ENCODE measurements around the gene SGTA. TPM values are rescaled to one million over a fixed set of nuclear protein-coding genes. Genes with fewer than 3 reads are reported as not detected.

Gene SGTA
- total RNA-seq, 2 experiments from 2014 or later: 46.6 to 46.9 TPM

GRCh38 chr19:2736550-2737190, 46.4 kb downstream of the SGTA start:
- CTCF ChIA-PET: interaction anchor here (0.6 kb wide), 1 partner anchor 75 kb away, joined by 3 read pairs; no protein-coding TSS in a partner anchor

GRCh38 chr19:2735374-2735773, 47.7 kb downstream of the SGTA start:
- H3K4me1 Mint-ChIP-seq: peaks cover 15% of the 10 kb centered on the region

More at GRCh38 chr19:2736550-2737190, 46.4 kb downstream of the SGTA start:
- H3K27ac Mint-ChIP-seq: no peak overlapping the region
- POLR2A ChIA-PET: no interaction called here
- peaks cover 25% of the 10 kb centered on the region for H3K36me3 Mint-ChIP-seq (ENCODE audit: low read depth)
- no peak for DNase-seq
- no peak overlapping the region for H3K4me3 Mint-ChIP-seq
- H3K27me3 Mint-ChIP-seq: no peaks in the 10 kb centered on the region
- peaks cover 16% of the 10 kb centered on the region for H3K4me1 Mint-ChIP-seq
- H3K9me3 Mint-ChIP-seq: no peaks in the 10 kb centered on the region

GRCh38 chr19:2734589-2735288, 48.3 kb downstream of the SGTA start:
- Mint-ChIP-seq H3K27me3 (no peaks in the 10 kb centered on the region), H3K9me3 (no peaks in the 10 kb centered on the region), H3K4me1 (peaks cover 10% of the 10 kb centered on the region), H3K36me3 (ENCODE audit: low read depth) (peaks cover 25% of the 10 kb centered on the region), H3K27ac (no peak overlapping the region), H3K4me3 (no peak overlapping the region)
- POLR2A ChIA-PET: no interaction called here
- CTCF ChIA-PET: no interaction called here
- DNase-seq: no peak

More at GRCh38 chr19:2735374-2735773, 47.7 kb downstream of the SGTA start:
- CTCF ChIA-PET: no interaction called here
- Mint-ChIP-seq H3K27me3 (no peaks in the 10 kb centered on the region), H3K4me3 (no peak overlapping the region), H3K36me3 (ENCODE audit: low read depth) (peaks cover 25% of the 10 kb centered on the region), H3K27ac (no peak overlapping the region), H3K9me3 (no peaks in the 10 kb centered on the region)
- POLR2A ChIA-PET: no interaction called here
- no peak for DNase-seq

- Mint-ChIP-seq H3K27me3 (no peaks in the 10 kb centered on the region), H3K36me3 (ENCODE audit: low read depth) (peaks cover 25% of the 10 kb centered on the region), H3K4me3 (no peak overlapping the region), H3K27ac (no peak overlapping the region), H3K9me3 (no peaks in the 10 kb centered on the region), H3K4me1 (peaks cover 7% of the 10 kb centered on the region)
- CTCF ChIA-PET: interaction anchor here (0.6 kb wide), 1 partner anchor 47 kb away, joined by 3 read pairs; no protein-coding TSS in a partner anchor
- DNase-seq: no peak
- POLR2A ChIA-PET: no interaction called here
These were observed 49.0 kb downstream of the SGTA start for GRCh38 chr19:2733930-2734588.

- H3K27ac Mint-ChIP-seq: no peak overlapping the region
- H3K4me1 Mint-ChIP-seq: no peaks in the 10 kb centered on the region
- H3K9me3 Mint-ChIP-seq: no peaks in the 10 kb centered on the region
- H3K36me3 Mint-ChIP-seq (ENCODE audit: low read depth): peaks cover 23% of the 10 kb centered on the region
- POLR2A ChIA-PET: no interaction called here
- H3K27me3 Mint-ChIP-seq: no peaks in the 10 kb centered on the region
- no peak overlapping the region for H3K4me3 Mint-ChIP-seq
- CTCF ChIA-PET: no interaction called here
- no peak for DNase-seq
These were observed 50.2 kb downstream of the SGTA start for GRCh38 chr19:2732883-2733282.

GRCh38 chr19:2732157-2732725, 50.8 kb downstream of the SGTA start:
- Mint-ChIP-seq H3K27ac (no peak overlapping the region), H3K9me3 (no peaks in the 10 kb centered on the region), H3K4me1 (no peaks in the 10 kb centered on the region), H3K36me3 (ENCODE audit: low read depth) (peaks cover 21% of the 10 kb centered on the region), H3K27me3 (no peaks in the 10 kb centered on the region), H3K4me3 (no peak overlapping the region)
- POLR2A ChIA-PET: no interaction called here
- CTCF ChIA-PET: no interaction called here
- DNase-seq: no peak

GRCh38 chr19:2731181-2731995, 51.7 kb downstream of the SGTA start:
- no peak for DNase-seq
- H3K27me3 Mint-ChIP-seq: peaks cover 2% of the 10 kb centered on the region
- H3K4me1 Mint-ChIP-seq: no peaks in the 10 kb centered on the region
- peaks cover 13% of the 10 kb centered on the region for H3K36me3 Mint-ChIP-seq (ENCODE audit: low read depth)
- POLR2A ChIA-PET: no interaction called here
- no peak overlapping the region for H3K27ac Mint-ChIP-seq
- no peaks in the 10 kb centered on the region for H3K9me3 Mint-ChIP-seq
- no peak overlapping the region for H3K4me3 Mint-ChIP-seq
- CTCF ChIA-PET: no interaction called here

- Mint-ChIP-seq H3K4me1 (no peaks in the 10 kb centered on the region), H3K27ac (no peak overlapping the region), H3K9me3 (no peaks in the 10 kb centered on the region), H3K27me3 (peaks cover 5% of the 10 kb centered on the region), H3K36me3 (ENCODE audit: low read depth) (peaks cover 4% of the 10 kb centered on the region), H3K4me3 (no peak overlapping the region)
- ChIA-PET CTCF (interaction anchor here (0.5 kb wide), 1 partner anchor 1611 kb away, joined by 3 read pairs; no protein-coding TSS in a partner anchor), POLR2A (no interaction called here)
- DNase-seq: no peak
These were observed 52.9 kb downstream of the SGTA start for GRCh38 chr19:2729943-2730818.

- Mint-ChIP-seq H3K27me3 (peaks cover 7% of the 10 kb centered on the region), H3K4me1 (no peaks in the 10 kb centered on the region), H3K27ac (no peak overlapping the region), H3K36me3 (ENCODE audit: low read depth) (no peaks in the 10 kb centered on the region), H3K9me3 (no peaks in the 10 kb centered on the region), H3K4me3 (no peak overlapping the region)
- ChIA-PET CTCF (interaction anchor here (1.4 kb wide), 1 partner anchor 21 kb away, joined by 4 read pairs; no protein-coding TSS in a partner anchor), POLR2A (no interaction called here)
- DNase-seq: no peak
These were observed 54.2 kb downstream of the SGTA start for GRCh38 chr19:2728783-2729387.

GRCh38 chr19:2727640-2727944, 55.5 kb downstream of the SGTA start:
- ChIA-PET POLR2A (no interaction called here), CTCF (no interaction called here)
- Mint-ChIP-seq H3K27ac (no peak overlapping the region), H3K4me1 (no peaks in the 10 kb centered on the region), H3K4me3 (no peak overlapping the region), H3K36me3 (ENCODE audit: low read depth) (no peaks in the 10 kb centered on the region), H3K27me3 (peaks cover 7% of the 10 kb centered on the region), H3K9me3 (no peaks in the 10 kb centered on the region)
- DNase-seq: no peak

GRCh38 chr19:2726904-2727639, 56.0 kb downstream of the SGTA start:
- Mint-ChIP-seq H3K9me3 (no peaks in the 10 kb centered on the region), H3K4me1 (no peaks in the 10 kb centered on the region), H3K4me3 (no peak overlapping the region), H3K27ac (no peak overlapping the region), H3K27me3 (peaks cover 10% of the 10 kb centered on the region), H3K36me3 (ENCODE audit: low read depth) (no peaks in the 10 kb centered on the region)
- POLR2A ChIA-PET: no interaction called here
- DNase-seq: no peak
- CTCF ChIA-PET: no interaction called here
